Fibroblast of pulmonary artery (primary cell): Measurements from ENCODE around the gene SLC16A12.

Experiments
- DNase-seq: peaks from one replicate; pipeline ENCODE4 v3.0.0-alpha.2; 2010; ENCODE audit warnings: low read depth
- H3K4me3 ChIP-seq: replicated peaks from 2 replicates; pipeline ENCODE4 v1.5.1; 2011; ENCODE audit warnings: low read depth, mild to moderate bottlenecking, control low read depth, low read length, moderate library complexity
- CTCF ChIP-seq: IDR thresholded peaks from 2 replicates; pipeline ENCODE4 v1.5.1; 2011; ENCODE audit warnings: mild to moderate bottlenecking, control low read depth, low read length, inconsistent platforms; ENCODE audit errors: missing control alignments

SLC16A12 gene

GRCh38 chr10:89481662-89482061 is 53.7 kb downstream of the SLC16A12 start:
- no peak for TF ChIP-seq CTCF
- H3K4me3 ChIP-seq = no peak overlapping the region
- DNase-seq = peak; percentile 98

GRCh38 chr10:89479771-89480446 is 55.5 kb downstream of the SLC16A12 start:
- peak; percentile 57 for DNase-seq
- no peak for TF ChIP-seq CTCF
- H3K4me3 ChIP-seq = no peak overlapping the region

GRCh38 chr10:89478739-89479654 is 56.4 kb downstream of the SLC16A12 start:
- H3K4me3 ChIP-seq = no peak overlapping the region
- DNase-seq = peak; percentile 68
- TF ChIP-seq CTCF = no peak

- DNase-seq = no peak
- TF ChIP-seq CTCF = no peak
- no peak overlapping the region for H3K4me3 ChIP-seq
These were observed 57.2 kb downstream of the SLC16A12 start for GRCh38 chr10:89478085-89478738.

- DNase-seq = no peak
- TF ChIP-seq CTCF = no peak
- no peak overlapping the region for H3K4me3 ChIP-seq
These were observed 59.2 kb downstream of the SLC16A12 start for GRCh38 chr10:89476150-89476549.

GRCh38 chr10:89475591-89475998 is 59.8 kb downstream of the SLC16A12 start:
- TF ChIP-seq CTCF = no peak
- no peak overlapping the region for H3K4me3 ChIP-seq
- no peak for DNase-seq
